Measurements from ENCODE around the gene LRRC31.

LRRC31 gene

DNA sequence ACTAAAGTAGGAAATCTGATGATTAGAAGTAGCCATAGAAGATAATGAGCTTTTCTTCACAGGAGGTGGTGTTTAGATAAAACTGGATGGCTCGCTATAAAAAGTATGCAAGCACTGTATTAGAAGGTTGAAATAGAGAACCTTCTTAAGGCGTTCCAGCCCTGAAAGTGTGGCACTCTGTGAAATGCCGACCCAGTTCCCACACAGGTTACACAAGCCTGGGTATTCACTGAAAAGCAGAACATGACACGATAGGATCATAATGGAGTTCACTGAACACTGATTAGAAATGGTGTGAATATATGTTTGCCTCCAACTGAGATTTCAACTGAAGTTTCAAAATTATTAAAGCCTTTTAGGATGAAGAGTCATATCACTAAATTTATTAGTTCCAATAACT, 42.0 kb downstream of the LRRC31 start:
- Histone ChIP-seq H3K9ac (ENCODE audit: low read length) (no peak overlapping the region), H3K36me3 (ENCODE audit: control insufficient read depth, low read depth, low read length) (no peaks in the 10 kb centered on the region), H3K27me3 (ENCODE audit: control insufficient read depth, insufficient read depth, low read length) (no peaks in the 10 kb centered on the region), H3K27ac (ENCODE audit: low read length) (no peak overlapping the region), H3K9me3 (ENCODE audit: control insufficient read depth, low read depth, low read length) (no peaks in the 10 kb centered on the region), H3K4me1 (ENCODE audit: control insufficient read depth, low read depth, low read length) (no peaks in the 10 kb centered on the region), H3K4me3 (ENCODE audit: low read length) (no peak overlapping the region)

DNA sequence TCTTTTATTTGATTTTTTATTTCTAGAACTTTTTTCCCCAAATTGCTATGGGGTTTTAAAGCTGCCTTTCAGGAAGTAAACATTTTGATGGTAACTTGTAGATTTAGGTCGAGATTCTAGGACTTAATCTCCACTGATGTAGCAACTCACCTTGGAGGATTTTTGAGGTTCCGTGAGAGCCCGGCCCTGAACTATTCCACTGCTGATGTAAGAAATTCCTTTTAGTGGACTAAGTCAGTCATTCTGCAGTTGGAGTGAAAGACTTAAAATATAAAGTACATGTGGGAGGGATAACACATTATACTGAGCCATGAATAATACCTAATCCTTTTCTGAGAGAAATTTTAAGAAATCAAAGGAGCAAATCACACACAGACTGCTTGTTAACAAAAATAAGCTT, 44.4 kb downstream of the LRRC31 start:
- no peaks in the 10 kb centered on the region for H3K36me3 ChIP-seq (ENCODE audit: control insufficient read depth, low read depth, low read length)
- no peak overlapping the region for H3K4me3 ChIP-seq (ENCODE audit: low read length)
- H3K9me3 ChIP-seq (ENCODE audit: control insufficient read depth, low read depth, low read length): no peaks in the 10 kb centered on the region
- H3K27me3 ChIP-seq (ENCODE audit: control insufficient read depth, insufficient read depth, low read length): no peaks in the 10 kb centered on the region
- H3K27ac ChIP-seq (ENCODE audit: low read length): no peak overlapping the region
- no peaks in the 10 kb centered on the region for H3K4me1 ChIP-seq (ENCODE audit: control insufficient read depth, low read depth, low read length)
- H3K9ac ChIP-seq (ENCODE audit: low read length): no peak overlapping the region

DNA sequence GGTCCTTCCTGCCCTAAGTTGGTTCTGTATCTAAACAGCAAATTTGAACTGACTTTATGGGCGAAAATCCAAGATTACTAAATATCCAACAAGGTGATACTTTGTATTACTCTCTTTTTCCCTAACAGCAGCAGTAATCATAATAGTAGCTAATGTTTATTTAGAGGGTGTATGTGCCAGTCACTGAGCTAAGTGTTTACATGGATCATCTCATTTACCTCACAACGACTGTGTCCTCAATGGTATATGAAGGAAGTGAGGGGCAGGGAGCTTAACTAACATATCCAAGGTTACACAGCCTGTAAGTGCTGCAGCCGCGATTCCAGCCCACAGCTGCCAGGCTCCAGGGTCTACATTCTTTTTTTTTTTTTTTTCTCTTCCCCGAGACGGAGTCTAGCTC, 46.8 kb downstream of the LRRC31 start:
- Histone ChIP-seq H3K36me3 (ENCODE audit: control insufficient read depth, low read depth, low read length) (no peaks in the 10 kb centered on the region), H3K9me3 (ENCODE audit: control insufficient read depth, low read depth, low read length) (no peaks in the 10 kb centered on the region), H3K9ac (ENCODE audit: low read length) (no peak overlapping the region), H3K4me1 (ENCODE audit: control insufficient read depth, low read depth, low read length) (no peaks in the 10 kb centered on the region), H3K27me3 (ENCODE audit: control insufficient read depth, insufficient read depth, low read length) (no peaks in the 10 kb centered on the region), H3K4me3 (ENCODE audit: low read length) (no peak overlapping the region), H3K27ac (ENCODE audit: low read length) (no peak overlapping the region)

DNA sequence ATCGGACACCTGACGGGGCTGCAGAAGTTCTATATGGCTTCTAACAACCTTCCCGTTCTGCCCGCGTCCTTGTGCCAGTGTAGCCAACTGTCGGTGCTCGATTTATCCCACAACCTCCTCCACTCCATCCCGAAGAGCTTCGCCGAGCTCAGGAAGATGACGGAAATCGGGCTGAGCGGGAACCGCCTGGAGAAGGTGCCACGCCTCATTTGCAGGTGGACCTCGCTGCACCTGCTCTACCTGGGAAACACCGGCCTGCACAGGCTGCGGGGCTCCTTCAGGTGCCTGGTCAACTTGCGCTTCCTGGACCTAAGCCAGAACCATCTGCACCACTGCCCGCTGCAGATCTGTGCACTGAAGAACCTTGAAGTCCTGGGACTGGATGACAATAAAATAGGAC, 47.2 kb downstream of the LRRC31 start:
- Histone ChIP-seq H3K9me3 (ENCODE audit: control insufficient read depth, low read depth, low read length) (no peaks in the 10 kb centered on the region), H3K36me3 (ENCODE audit: control insufficient read depth, low read depth, low read length) (no peaks in the 10 kb centered on the region), H3K4me1 (ENCODE audit: control insufficient read depth, low read depth, low read length) (no peaks in the 10 kb centered on the region), H3K27ac (ENCODE audit: low read length) (no peak overlapping the region), H3K27me3 (ENCODE audit: control insufficient read depth, insufficient read depth, low read length) (no peaks in the 10 kb centered on the region), H3K9ac (ENCODE audit: low read length) (no peak overlapping the region), H3K4me3 (ENCODE audit: low read length) (no peak overlapping the region)

DNA sequence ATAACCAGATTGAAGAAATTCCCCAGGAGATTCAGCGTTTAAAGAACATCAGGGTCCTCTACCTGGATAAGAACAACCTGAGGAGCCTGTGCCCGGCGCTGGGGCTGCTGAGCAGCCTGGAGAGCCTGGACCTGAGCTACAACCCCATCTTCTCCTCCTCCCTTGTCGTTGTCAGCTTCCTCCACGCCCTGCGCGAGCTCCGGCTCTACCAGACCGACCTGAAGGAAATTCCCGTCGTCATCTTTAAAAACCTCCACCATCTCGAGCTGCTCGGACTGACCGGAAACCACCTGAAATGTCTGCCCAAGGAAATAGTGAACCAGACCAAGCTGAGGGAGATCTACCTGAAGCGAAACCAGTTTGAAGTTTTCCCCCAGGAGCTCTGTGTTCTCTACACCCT, 47.6 kb downstream of the LRRC31 start:
- Histone ChIP-seq H3K9ac (ENCODE audit: low read length) (no peak overlapping the region), H3K4me1 (ENCODE audit: control insufficient read depth, low read depth, low read length) (no peaks in the 10 kb centered on the region), H3K4me3 (ENCODE audit: low read length) (no peak overlapping the region), H3K27me3 (ENCODE audit: control insufficient read depth, insufficient read depth, low read length) (no peaks in the 10 kb centered on the region), H3K9me3 (ENCODE audit: control insufficient read depth, low read depth, low read length) (no peaks in the 10 kb centered on the region), H3K27ac (ENCODE audit: low read length) (no peak overlapping the region), H3K36me3 (ENCODE audit: control insufficient read depth, low read depth, low read length) (no peaks in the 10 kb centered on the region)

DNA sequence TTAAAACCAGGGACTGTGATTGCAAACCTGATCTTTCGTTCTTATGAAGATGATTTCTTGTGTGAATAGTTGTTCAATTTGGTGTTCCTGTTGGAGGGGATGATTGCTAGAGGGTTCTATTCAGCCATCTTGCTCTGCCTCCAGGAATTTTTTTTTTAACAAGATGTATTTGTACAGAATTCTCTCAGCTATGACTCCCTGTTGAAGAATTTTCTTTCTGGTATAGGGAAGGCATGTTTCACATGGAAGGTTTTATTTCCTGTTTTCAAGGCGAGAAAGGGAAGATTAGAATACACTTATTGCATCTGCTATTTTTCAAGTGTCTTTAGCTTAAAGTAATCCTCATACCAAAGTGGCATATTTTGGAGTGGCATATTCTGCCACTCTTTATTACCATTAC, 51.4 kb downstream of the LRRC31 start:
- Histone ChIP-seq H3K9me3 (ENCODE audit: control insufficient read depth, low read depth, low read length) (peaks cover 5% of the 10 kb centered on the region), H3K36me3 (ENCODE audit: control insufficient read depth, low read depth, low read length) (no peaks in the 10 kb centered on the region), H3K4me3 (ENCODE audit: low read length) (no peak overlapping the region), H3K27ac (ENCODE audit: low read length) (no peak overlapping the region), H3K9ac (ENCODE audit: low read length) (no peak overlapping the region), H3K27me3 (ENCODE audit: control insufficient read depth, insufficient read depth, low read length) (peaks cover 17% of the 10 kb centered on the region), H3K4me1 (ENCODE audit: control insufficient read depth, low read depth, low read length) (peaks cover 4% of the 10 kb centered on the region)

DNA sequence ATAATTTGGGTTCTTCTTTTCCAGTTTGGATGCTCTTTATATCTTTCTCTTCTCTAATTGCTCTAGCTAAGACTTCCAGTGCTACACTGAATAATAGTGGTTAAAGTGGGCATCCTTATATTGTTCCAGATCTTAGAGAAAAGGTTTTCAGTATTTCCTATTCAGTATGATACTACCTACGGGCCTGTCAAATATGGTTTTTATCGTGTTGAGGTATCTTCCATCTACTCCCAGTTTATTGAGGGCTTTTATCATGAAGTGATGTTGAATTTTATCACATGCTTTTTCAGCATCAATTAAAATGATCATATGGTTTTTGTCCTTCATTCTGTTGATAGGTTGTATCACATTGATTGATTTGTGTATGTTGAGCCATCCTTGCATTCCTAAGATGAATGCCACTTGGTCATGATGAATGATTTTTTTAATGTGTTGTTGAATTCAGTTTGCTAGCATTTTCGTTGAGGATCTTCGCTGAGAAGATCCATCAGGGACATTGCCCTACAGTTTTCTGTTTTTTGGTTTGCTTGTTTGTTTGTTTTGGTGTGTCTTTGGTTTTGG, 54.1 kb downstream of the LRRC31 start:
- peaks cover 11% of the 10 kb centered on the region for H3K4me1 ChIP-seq (ENCODE audit: control insufficient read depth, low read depth, low read length)
- H3K27ac ChIP-seq (ENCODE audit: low read length): no peak overlapping the region
- H3K9me3 ChIP-seq (ENCODE audit: control insufficient read depth, low read depth, low read length): peaks cover 5% of the 10 kb centered on the region
- no peak overlapping the region for H3K4me3 ChIP-seq (ENCODE audit: low read length)
- peaks cover 40% of the 10 kb centered on the region for H3K27me3 ChIP-seq (ENCODE audit: control insufficient read depth, insufficient read depth, low read length)
- H3K9ac ChIP-seq (ENCODE audit: low read length): no peak overlapping the region
- H3K36me3 ChIP-seq (ENCODE audit: control insufficient read depth, low read depth, low read length): no peaks in the 10 kb centered on the region

DNA sequence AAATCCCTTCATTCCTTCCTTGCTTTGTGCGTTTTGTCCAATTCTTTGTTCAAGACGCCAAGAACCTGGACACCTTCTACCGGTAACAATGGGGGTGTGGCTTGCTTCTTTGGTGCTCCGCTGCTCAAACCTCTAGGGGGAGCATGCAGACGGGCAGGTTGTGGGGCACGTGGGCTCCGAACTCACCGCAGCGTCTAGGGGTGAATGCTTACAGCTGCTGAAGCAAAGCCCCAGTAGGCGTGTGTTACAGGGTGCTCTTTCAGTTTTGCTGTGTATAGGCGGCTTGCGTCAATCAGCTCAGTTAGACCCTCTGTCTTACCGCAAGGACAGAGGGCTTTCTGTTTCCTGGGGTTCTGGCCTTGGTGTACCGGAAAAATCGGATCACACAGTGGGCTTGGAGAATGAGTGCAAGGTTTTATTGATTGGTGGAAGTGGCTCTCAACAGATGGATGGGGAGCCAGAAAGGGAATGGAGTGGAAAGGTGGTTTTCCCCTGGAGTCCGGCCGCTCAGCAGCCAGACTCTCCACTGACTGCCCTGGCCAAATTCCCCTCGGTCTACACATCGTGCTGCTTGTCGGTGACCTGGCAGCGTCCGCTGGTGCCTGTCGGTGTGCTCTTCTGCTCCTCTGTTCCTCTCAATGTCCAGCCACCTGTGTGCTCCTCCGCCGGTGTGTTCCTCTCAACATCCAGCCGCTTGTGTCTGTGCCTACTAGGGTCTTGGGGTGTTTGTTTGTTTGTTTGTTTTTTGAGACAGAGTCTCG, 55.8 kb downstream of the LRRC31 start:
- Histone ChIP-seq H3K4me3 (ENCODE audit: low read length) (no peak overlapping the region), H3K27ac (ENCODE audit: low read length) (no peak overlapping the region), H3K9ac (ENCODE audit: low read length) (no peak overlapping the region)

DNA sequence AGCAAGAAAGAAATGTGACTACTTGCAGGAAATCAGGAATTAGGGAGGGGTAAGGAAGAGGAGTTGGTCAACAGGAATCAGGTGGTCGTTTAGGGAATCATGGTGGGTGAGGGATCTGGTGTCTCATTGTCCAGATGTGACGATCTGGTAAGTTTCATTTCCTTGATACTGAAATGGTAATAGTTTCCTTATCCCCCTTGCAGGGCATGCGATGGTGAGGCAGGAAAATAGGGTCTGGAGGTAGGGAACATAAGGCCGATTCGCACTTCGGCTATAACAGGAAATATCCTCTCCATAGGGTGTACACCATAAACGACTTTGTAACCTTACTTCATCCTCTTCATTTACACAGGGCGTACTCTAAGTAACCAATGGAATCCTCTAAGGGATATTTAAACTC, 56.5 kb downstream of the LRRC31 start:
- no peak overlapping the region for H3K27ac ChIP-seq (ENCODE audit: low read length)
- H3K27me3 ChIP-seq (ENCODE audit: control insufficient read depth, insufficient read depth, low read length): peaks cover 40% of the 10 kb centered on the region
- peak overlapping the region; percentile 59 for H3K4me3 ChIP-seq (ENCODE audit: low read length)
- no peaks in the 10 kb centered on the region for H3K36me3 ChIP-seq (ENCODE audit: control insufficient read depth, low read depth, low read length)
- peaks cover 5% of the 10 kb centered on the region for H3K9me3 ChIP-seq (ENCODE audit: control insufficient read depth, low read depth, low read length)
- peaks cover 11% of the 10 kb centered on the region for H3K4me1 ChIP-seq (ENCODE audit: control insufficient read depth, low read depth, low read length)
- no peak overlapping the region for H3K9ac ChIP-seq (ENCODE audit: low read length)

More for the DNA sequence above, 55.8 kb downstream of the LRRC31 start:
- peaks cover 5% of the 10 kb centered on the region for H3K9me3 ChIP-seq (ENCODE audit: control insufficient read depth, low read depth, low read length)
- peaks cover 40% of the 10 kb centered on the region for H3K27me3 ChIP-seq (ENCODE audit: control insufficient read depth, insufficient read depth, low read length)
- no peaks in the 10 kb centered on the region for H3K36me3 ChIP-seq (ENCODE audit: control insufficient read depth, low read depth, low read length)
- H3K4me1 ChIP-seq (ENCODE audit: control insufficient read depth, low read depth, low read length): peaks cover 11% of the 10 kb centered on the region

DNA sequence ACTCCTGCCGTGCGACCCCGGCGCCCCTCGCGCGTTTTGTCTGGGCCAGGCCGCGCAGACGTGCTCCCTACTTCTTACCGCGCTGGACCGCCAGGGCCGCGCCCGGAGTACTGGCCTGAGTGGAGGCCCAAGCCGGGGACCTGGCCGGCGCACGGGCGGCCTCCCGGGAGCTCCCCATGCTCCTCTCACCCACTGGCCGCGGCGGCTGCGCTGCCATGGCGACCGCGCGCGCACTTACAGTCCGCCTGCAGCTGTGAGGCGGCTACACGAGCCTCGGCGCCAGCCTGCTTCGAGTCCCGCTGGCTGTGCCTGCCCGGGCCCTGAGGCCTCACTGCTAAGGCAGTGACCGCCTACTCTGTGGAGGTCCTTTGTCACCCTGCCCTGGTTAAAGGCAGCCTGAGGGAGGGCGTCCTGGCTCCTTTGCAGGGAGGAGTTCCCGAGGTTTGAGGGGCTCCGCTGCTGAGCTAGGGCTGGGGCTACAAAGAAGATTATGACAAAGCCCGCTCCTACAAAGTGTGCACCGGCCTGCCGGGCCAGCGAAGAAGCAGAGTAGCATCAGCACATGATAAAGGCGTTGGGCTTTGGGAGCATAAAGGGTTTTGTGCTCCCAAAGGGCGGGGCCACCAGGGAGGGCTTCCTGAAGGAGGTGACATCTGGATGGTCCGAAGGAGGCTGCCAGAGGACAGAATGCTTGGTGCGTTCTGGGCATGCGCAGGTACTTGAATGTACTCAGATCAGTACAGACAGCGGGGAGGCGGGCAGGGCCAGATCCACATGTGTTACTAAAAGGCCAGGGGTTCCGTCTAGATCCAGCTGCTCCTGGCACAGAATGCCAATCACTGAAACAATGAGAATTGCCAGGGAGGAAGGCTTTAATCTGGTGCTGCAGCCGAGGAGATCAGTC, 57.2 kb downstream of the LRRC31 start, which contains the start of the genes LRRC34 and LRRIQ4:
Gene LRRC34, minus strand, starts transcription at position 573 of the 904 bp plus-strand sequence. Its CDS starts 356 bp downstream, at position 217.
Gene LRRIQ4, plus strand, starts transcription at position 539 of the 904 bp plus-strand sequence. CDS start 9,052 bp downstream, outside the sequence.
- peaks cover 40% of the 10 kb centered on the region for H3K27me3 ChIP-seq (ENCODE audit: control insufficient read depth, insufficient read depth, low read length)
- H3K36me3 ChIP-seq (ENCODE audit: control insufficient read depth, low read depth, low read length): no peaks in the 10 kb centered on the region
- peak within 1 kb of the TSS; percentile 59 for H3K4me3 ChIP-seq (ENCODE audit: low read length)
- peak within 1 kb of the TSS; percentile 53 for H3K9ac ChIP-seq (ENCODE audit: low read length)
- peaks cover 11% of the 10 kb centered on the region for H3K4me1 ChIP-seq (ENCODE audit: control insufficient read depth, low read depth, low read length)
- no peak within 1 kb of the TSS for H3K27ac ChIP-seq (ENCODE audit: low read length)
- peaks cover 5% of the 10 kb centered on the region for H3K9me3 ChIP-seq (ENCODE audit: control insufficient read depth, low read depth, low read length)

DNA sequence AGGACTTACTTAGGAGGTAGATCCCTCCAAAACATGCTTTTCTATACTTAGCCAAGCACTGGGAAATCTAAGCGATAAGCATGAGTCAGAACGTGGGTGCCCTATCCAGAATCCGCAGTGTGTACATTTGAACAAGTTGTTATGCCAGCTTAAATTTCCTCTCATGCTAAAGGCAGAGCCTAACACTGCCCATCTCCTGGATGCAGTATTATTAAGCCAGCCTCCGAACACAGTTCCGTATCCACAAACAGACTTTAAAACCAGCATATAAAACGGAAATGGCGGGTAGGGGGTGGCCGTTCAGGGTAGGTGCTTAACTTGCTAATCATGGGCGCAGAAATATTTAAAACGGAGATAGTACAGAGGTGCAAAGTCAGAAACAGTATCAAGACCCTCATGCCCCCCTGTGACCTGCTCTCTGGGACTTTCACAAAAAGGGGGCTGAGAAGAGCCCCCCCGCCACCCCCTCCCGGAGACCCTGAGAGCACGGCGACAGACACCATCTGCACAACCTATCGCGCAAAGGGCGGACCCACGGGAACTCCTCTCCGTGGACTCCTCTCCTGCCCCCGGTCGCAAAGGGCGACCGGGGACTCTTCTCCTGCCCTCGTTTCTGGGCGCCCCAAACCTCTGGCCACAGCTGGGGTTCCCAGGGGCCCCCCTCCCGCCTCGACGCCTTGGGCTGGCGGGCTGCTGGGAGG, 58.0 kb downstream of the LRRC31 start:
- Histone ChIP-seq H3K27ac (ENCODE audit: low read length) (no peak overlapping the region), H3K9ac (ENCODE audit: low read length) (peak overlapping the region; percentile 53), H3K4me3 (ENCODE audit: low read length) (peak overlapping the region; percentile 59), H3K9me3 (ENCODE audit: control insufficient read depth, low read depth, low read length) (peaks cover 5% of the 10 kb centered on the region), H3K27me3 (ENCODE audit: control insufficient read depth, insufficient read depth, low read length) (peaks cover 40% of the 10 kb centered on the region), H3K4me1 (ENCODE audit: control insufficient read depth, low read depth, low read length) (peaks cover 11% of the 10 kb centered on the region), H3K36me3 (ENCODE audit: control insufficient read depth, low read depth, low read length) (no peaks in the 10 kb centered on the region)

All from iPS-18a (cell line).